Esophagus muscularis mucosa (tissue), 4 donors: ENCODE data around the gene UBE2E3.
"Not testable (repeated sequence)": the region's sequence is repeated elsewhere in the genome, so short reads cannot be mapped to it uniquely, and the experiment has no call there.

Experiments
- EP300 ChIP-seq: sonication (generic); formaldehyde crosslinking; IDR thresholded peaks from one replicate; pipeline ENCODE4 v1.6.1; 2017; ENCODE audit warnings: antibody characterized with exemption
- POLR2A ChIP-seq: fragments of 450-650 bp; IDR thresholded peaks from one replicate; pipeline ENCODE4 v1.6.1; 2017; ENCODE audit warnings: antibody characterized with exemption, moderate library complexity, mild to moderate bottlenecking, low read depth
- POLR2AphosphoS5 ChIP-seq, 2 donors: sonication (generic); formaldehyde crosslinking; IDR thresholded peaks; one replicate each; pipeline ENCODE4 v1.6.1; 2017; ENCODE audit warnings: antibody characterized with exemption in 2 of 2
- TF ChIP-seq, protein P1 (sequence below), 3 experiments: fragments of 200-600 bp in 2 of 3; fragments of 450-650 bp in 1 of 3; sonication (generic) in 2 of 3; IDR thresholded peaks; one replicate each; pipeline ENCODE4 v1.5.1; 2017 to 2019; ENCODE audit warnings: antibody characterized with exemption in 3 of 3, mild to moderate bottlenecking in 2 of 3, moderate library complexity in 1 of 3

GRCh38 chr2:180937480-180937879 is 42.9 kb upstream of the UBE2E3 start:
- TF ChIP-seq, protein P1, sequence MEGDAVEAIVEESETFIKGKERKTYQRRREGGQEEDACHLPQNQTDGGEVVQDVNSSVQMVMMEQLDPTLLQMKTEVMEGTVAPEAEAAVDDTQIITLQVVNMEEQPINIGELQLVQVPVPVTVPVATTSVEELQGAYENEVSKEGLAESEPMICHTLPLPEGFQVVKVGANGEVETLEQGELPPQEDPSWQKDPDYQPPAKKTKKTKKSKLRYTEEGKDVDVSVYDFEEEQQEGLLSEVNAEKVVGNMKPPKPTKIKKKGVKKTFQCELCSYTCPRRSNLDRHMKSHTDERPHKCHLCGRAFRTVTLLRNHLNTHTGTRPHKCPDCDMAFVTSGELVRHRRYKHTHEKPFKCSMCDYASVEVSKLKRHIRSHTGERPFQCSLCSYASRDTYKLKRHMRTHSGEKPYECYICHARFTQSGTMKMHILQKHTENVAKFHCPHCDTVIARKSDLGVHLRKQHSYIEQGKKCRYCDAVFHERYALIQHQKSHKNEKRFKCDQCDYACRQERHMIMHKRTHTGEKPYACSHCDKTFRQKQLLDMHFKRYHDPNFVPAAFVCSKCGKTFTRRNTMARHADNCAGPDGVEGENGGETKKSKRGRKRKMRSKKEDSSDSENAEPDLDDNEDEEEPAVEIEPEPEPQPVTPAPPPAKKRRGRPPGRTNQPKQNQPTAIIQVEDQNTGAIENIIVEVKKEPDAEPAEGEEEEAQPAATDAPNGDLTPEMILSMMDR (IDR thresholded peaks at IDR 0.05) = not testable (repeated sequence)
- not testable (repeated sequence) for TF ChIP-seq POLR2AphosphoS5 (IDR thresholded peaks at IDR 0.05); POLR2A; EP300
